Measurements from ENCODE around the gene SLC2A13. TPM values are rescaled to one million over a fixed set of nuclear protein-coding genes. Genes with fewer than 3 reads are reported as not detected.
"Not testable (repeated sequence)": the region's sequence is repeated elsewhere in the genome, so short reads cannot be mapped to it uniquely, and the experiment has no call there.

The SLC2A13 gene
- total RNA-seq, 1 experiment from 2014 or later = 12.1 TPM

DNA sequence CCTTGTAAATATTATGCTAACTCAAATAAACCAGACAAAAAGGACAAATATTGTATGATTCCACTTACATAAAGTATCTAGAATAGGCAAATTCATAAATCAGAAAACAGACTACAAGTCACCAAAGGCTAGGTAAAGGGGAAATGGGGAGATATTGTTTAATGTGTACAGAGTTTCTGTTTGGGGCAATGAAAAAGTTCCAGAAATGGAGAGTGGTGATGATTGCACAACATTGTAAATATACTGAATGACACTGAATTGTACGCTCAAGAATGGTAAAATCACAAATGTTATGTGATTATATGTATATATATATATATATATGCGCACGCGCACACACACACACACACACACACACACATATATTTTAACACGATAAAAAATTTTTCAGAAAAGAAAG is 182.5 kb downstream of the SLC2A13 start:
- no TSS peak for BruUV-seq (replicated peaks)
- intact Hi-C loops (cut with micrococcal nuclease; ENCODE audit: unreplicated experiment) (no loop called here), in situ Hi-C loops (cut with HindIII; ENCODE audit: low pct_unique_long_range_greater_than_20kb, low sequenced_read_pairs) (no loop called here)
- no peak for TF ChIP-seq POLR2AphosphoS5 (IDR thresholded peaks at IDR 0.05; ENCODE audit: low read depth, low read length)
- no peak for TF ChIP-seq SIN3A (IDR thresholded peaks at IDR 0.05; ENCODE audit: borderline replicate concordance, insufficient read depth, low read depth, low read length)
- TF ChIP-seq TCF7L2 (IDR thresholded peaks at IDR 0.05; ENCODE audit: low read depth, low read length) = no peak
- TF ChIP-seq, protein P1, sequence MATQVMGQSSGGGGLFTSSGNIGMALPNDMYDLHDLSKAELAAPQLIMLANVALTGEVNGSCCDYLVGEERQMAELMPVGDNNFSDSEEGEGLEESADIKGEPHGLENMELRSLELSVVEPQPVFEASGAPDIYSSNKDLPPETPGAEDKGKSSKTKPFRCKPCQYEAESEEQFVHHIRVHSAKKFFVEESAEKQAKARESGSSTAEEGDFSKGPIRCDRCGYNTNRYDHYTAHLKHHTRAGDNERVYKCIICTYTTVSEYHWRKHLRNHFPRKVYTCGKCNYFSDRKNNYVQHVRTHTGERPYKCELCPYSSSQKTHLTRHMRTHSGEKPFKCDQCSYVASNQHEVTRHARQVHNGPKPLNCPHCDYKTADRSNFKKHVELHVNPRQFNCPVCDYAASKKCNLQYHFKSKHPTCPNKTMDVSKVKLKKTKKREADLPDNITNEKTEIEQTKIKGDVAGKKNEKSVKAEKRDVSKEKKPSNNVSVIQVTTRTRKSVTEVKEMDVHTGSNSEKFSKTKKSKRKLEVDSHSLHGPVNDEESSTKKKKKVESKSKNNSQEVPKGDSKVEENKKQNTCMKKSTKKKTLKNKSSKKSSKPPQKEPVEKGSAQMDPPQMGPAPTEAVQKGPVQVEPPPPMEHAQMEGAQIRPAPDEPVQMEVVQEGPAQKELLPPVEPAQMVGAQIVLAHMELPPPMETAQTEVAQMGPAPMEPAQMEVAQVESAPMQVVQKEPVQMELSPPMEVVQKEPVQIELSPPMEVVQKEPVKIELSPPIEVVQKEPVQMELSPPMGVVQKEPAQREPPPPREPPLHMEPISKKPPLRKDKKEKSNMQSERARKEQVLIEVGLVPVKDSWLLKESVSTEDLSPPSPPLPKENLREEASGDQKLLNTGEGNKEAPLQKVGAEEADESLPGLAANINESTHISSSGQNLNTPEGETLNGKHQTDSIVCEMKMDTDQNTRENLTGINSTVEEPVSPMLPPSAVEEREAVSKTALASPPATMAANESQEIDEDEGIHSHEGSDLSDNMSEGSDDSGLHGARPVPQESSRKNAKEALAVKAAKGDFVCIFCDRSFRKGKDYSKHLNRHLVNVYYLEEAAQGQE (IDR thresholded peaks at IDR 0.05; ENCODE audit: insufficient read depth in 1 of 2, low read depth in 2 of 2, low read length in 1 of 2) = no peak
- TF ChIP-seq, protein P2, sequence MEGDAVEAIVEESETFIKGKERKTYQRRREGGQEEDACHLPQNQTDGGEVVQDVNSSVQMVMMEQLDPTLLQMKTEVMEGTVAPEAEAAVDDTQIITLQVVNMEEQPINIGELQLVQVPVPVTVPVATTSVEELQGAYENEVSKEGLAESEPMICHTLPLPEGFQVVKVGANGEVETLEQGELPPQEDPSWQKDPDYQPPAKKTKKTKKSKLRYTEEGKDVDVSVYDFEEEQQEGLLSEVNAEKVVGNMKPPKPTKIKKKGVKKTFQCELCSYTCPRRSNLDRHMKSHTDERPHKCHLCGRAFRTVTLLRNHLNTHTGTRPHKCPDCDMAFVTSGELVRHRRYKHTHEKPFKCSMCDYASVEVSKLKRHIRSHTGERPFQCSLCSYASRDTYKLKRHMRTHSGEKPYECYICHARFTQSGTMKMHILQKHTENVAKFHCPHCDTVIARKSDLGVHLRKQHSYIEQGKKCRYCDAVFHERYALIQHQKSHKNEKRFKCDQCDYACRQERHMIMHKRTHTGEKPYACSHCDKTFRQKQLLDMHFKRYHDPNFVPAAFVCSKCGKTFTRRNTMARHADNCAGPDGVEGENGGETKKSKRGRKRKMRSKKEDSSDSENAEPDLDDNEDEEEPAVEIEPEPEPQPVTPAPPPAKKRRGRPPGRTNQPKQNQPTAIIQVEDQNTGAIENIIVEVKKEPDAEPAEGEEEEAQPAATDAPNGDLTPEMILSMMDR (IDR thresholded peaks at IDR 0.05) = no peak
- no peak overlapping the region for H3K27ac ChIP-seq (ENCODE audit: low read length)
- no peaks in the 10 kb centered on the region for H3K4me1 ChIP-seq (ENCODE audit: control insufficient read depth, insufficient read depth, low read length)
- DNase-seq (ENCODE audit: low read depth, low spot score) = no peak
- no peaks in the 10 kb centered on the region for H3K9me3 ChIP-seq (ENCODE audit: control insufficient read depth, insufficient read depth, low read depth, low read length)
- CTCF ChIA-PET = no interaction called here
- no peaks in the 10 kb centered on the region for H3K36me3 ChIP-seq (ENCODE audit: control insufficient read depth, insufficient read depth, low read length)
- H3K4me3 ChIP-seq (ENCODE audit: low read depth in 2 of 2, low read length in 2 of 2) = no peak overlapping the region
- POLR2A ChIA-PET = no interaction called here
- H3K27me3 ChIP-seq (ENCODE audit: control insufficient read depth, insufficient read depth, low read length) = no peaks in the 10 kb centered on the region
- ATAC-seq = no peak

DNA sequence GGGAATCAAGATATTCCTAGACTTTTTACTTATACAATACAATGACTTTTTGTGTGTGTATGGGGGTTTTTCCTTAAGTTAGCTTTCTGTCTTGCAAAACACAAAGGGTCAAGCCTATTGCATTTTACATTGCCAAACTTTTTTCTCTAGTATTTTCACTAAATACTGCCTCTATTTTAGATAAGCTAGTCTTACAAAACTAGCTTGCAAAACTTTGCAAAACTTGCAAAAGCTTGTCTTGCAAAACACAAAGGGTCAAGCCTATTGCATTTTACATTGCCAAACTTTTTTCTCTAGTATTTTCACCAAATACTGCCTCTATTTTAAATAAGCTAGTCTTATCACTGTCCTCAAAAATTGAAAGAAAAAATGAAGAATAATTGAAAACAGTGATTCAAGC is 183.3 kb downstream of the SLC2A13 start:
- ATAC-seq; POLR2A ChIA-PET; DNase-seq (ENCODE audit: low read depth, low spot score); BruUV-seq (replicated peaks); in situ Hi-C loops (cut with HindIII; ENCODE audit: low pct_unique_long_range_greater_than_20kb, low sequenced_read_pairs); CTCF ChIA-PET; H3K27me3 ChIP-seq (ENCODE audit: control insufficient read depth, insufficient read depth, low read length); H3K36me3 ChIP-seq (ENCODE audit: control insufficient read depth, insufficient read depth, low read length); H3K9me3 ChIP-seq (ENCODE audit: control insufficient read depth, insufficient read depth, low read depth, low read length); H3K4me1 ChIP-seq (ENCODE audit: control insufficient read depth, insufficient read depth, low read length); H3K4me3 ChIP-seq (ENCODE audit: low read depth in 2 of 2, low read length in 2 of 2); H3K27ac ChIP-seq (ENCODE audit: low read length); intact Hi-C loops (cut with micrococcal nuclease; ENCODE audit: unreplicated experiment): not testable (repeated sequence)

DNA sequence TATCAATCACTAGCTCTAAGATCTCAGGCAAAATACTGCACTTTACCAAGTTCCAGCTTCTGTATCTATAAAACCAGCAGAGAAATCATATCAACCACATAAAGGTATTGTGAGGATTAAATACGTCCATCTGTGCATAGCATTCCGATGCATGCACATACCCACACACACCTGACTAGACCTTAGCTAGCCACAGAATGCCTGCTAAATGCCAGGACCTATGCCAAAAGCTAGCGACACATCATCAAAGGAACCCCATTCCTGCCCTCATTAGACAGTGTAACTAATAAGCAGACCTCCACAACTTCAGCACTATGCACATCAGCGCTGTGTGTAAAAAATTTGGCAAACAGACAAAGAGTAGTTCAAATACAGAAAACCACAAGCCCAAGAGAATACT is 185.2 kb downstream of the SLC2A13 start:
- Histone ChIP-seq H3K27me3 (ENCODE audit: control insufficient read depth, insufficient read depth, low read length) (no peaks in the 10 kb centered on the region), H3K4me1 (ENCODE audit: control insufficient read depth, insufficient read depth, low read length) (no peaks in the 10 kb centered on the region), H3K36me3 (ENCODE audit: control insufficient read depth, insufficient read depth, low read length) (no peaks in the 10 kb centered on the region), H3K27ac (ENCODE audit: low read length) (no peak overlapping the region), H3K9me3 (ENCODE audit: control insufficient read depth, insufficient read depth, low read depth, low read length) (no peaks in the 10 kb centered on the region), H3K4me3 (ENCODE audit: low read depth in 2 of 2, low read length in 2 of 2) (no peak overlapping the region)
- TF ChIP-seq, protein P2 (IDR thresholded peaks at IDR 0.05) = no peak
- TF ChIP-seq TCF7L2 (IDR thresholded peaks at IDR 0.05; ENCODE audit: low read depth, low read length) = no peak
- TF ChIP-seq, protein P1 (IDR thresholded peaks at IDR 0.05; ENCODE audit: insufficient read depth in 1 of 2, low read depth in 2 of 2, low read length in 1 of 2) = no peak
- no peak for TF ChIP-seq SIN3A (IDR thresholded peaks at IDR 0.05; ENCODE audit: borderline replicate concordance, insufficient read depth, low read depth, low read length)
- no peak for TF ChIP-seq POLR2AphosphoS5 (IDR thresholded peaks at IDR 0.05; ENCODE audit: low read depth, low read length)
- ChIA-PET CTCF (interaction anchor here (0.6 kb wide), 1 partner anchor 25 kb away, joined by 7 read pairs; no protein-coding TSS in a partner anchor), POLR2A (interaction anchor here (0.6 kb wide), 1 partner anchor 37 kb away, joined by 3 read pairs; no protein-coding TSS in a partner anchor)
- no peak for ATAC-seq
- intact Hi-C loops (cut with micrococcal nuclease; ENCODE audit: unreplicated experiment) = no loop called here
- in situ Hi-C loops (cut with HindIII; ENCODE audit: low pct_unique_long_range_greater_than_20kb, low sequenced_read_pairs) = no loop called here
- no peak for DNase-seq (ENCODE audit: low read depth, low spot score)
- no TSS peak for BruUV-seq (replicated peaks)
